GM12892 (cell line): ENCODE measurements around the gene EIF2S3B.

Experiments used
- POLR2A ChIP-seq: IDR thresholded peaks from 2 replicates; pipeline ENCODE4 v1.6.1; 2011; ENCODE audit warnings: low read depth, low read length, control low read depth
- TAF1 ChIP-seq: IDR thresholded peaks from 2 replicates; pipeline ENCODE4 v1.6.1; 2011; ENCODE audit warnings: low read depth, mild to moderate bottlenecking, control low read depth, low read length, borderline replicate concordance

DNA sequence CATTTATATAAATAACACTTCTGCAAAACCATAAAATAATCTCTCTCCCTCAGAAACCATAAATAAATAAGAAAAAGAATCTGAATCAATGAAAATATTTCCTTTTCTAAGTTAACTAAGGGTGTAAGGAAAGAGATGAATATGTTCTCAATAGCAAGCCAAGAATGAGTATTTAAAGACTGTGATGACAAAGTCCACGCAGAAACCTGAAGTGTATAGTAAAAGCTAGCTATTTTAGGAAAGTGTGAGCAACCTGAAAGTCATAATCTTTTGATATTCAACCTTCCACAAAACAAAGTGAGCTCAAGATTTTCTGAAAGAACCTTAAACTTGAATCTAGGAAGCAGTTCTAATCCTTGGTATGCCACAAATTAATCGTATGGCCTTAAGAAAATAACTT lies 15.9 kb downstream of the EIF2S3B start:
- TF ChIP-seq TAF1 (no peak), POLR2A (no peak)
